PFSK-1 (cell line): Measurements from ENCODE around the gene GABRR2.

ENCODE experiments used
- POLR2AphosphoS5 ChIP-seq: IDR thresholded peaks from 2 replicates; pipeline ENCODE4 v1.6.1; 2012; ENCODE audit warnings: low read depth, mild to moderate bottlenecking, control low read depth, low read length, moderate library complexity
- TAF1 ChIP-seq: IDR thresholded peaks from 2 replicates; pipeline ENCODE4 v1.6.1; 2012; ENCODE audit warnings: low read length, control low read depth, borderline replicate concordance; ENCODE audit not compliant: insufficient read depth

DNA sequence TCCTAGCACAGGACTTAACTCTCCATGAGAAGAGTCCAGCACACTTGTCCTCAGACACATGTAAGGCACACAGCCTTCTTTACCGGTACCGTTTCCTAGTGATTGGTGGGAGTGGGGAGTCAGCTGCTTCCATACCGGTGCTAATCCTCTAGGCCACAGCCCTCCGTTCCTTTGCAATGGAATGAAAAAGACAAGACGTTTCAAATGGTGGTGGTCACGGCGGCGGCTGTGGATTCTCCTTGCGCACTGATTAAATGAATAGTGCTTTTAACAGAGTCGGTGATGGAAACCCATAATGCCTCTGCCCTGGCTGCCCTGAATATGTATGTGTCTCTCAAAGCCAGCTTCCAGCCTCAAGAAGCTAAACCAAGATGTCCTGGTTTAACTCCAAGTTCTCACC lies 63.1 kb downstream of the GABRR2 start:
- TF ChIP-seq TAF1 (no peak), POLR2AphosphoS5 (no peak)
